OCI-LY7 (cell line): ENCODE measurements around the gene SYT7. TPM values are rescaled to one million over a fixed set of nuclear protein-coding genes. Genes with fewer than 3 reads are reported as not detected.

Experiments
- BruUV-seq: library from RNA; stranded (reverse); fragments of 400-500 nt; replicated peaks from 2 replicates; lab custom pipeline; 2021; lab: Mats Ljungman, UMichigan
- CTCF ChIA-PET: fragments of 300-600 bp; sonication (Branson Sonifier 250); formaldehyde crosslinking; loops from one replicate; lab custom pipeline; 2022; ENCODE audit warnings: antibody characterized with exemption; ENCODE audit not compliant: unreplicated experiment; lab: Charles Lee
- POLR2A ChIA-PET: fragments of 300-600 bp; sonication (Branson Sonifier 250); formaldehyde crosslinking; loops from one replicate; lab custom pipeline; 2022; ENCODE audit warnings: antibody characterized with exemption; lab: Charles Lee
- DNase-seq: peaks from one replicate; pipeline ENCODE4 v3.0.0-alpha.2; 2015; ENCODE audit warnings: low spot score
- H2AFZ ChIP-seq: fragments of 200-600 bp; sonication (generic), shearing (Covaris generic); 2 replicates; pipeline ENCODE4 v1.6.1; 2014; ENCODE audit warnings: mild to moderate bottlenecking, antibody characterized with exemption, low read length, moderate library complexity
- H3K27ac ChIP-seq: fragments of 200-600 bp; sonication (generic); 2 replicates; pipeline ENCODE4 v1.5.1; 2014; ENCODE audit warnings: mixed run types, low read depth, mild to moderate bottlenecking, moderate library complexity, low read length, inconsistent platforms; ENCODE audit not compliant: poor library complexity, severe bottlenecking
- H3K36me3 ChIP-seq: fragments of 200-600 bp; sonication (generic); 2 replicates; pipeline ENCODE4 v1.6.1; 2014; ENCODE audit warnings: mild to moderate bottlenecking, antibody characterized with exemption, low read length, moderate library complexity, mixed read lengths; ENCODE audit not compliant: insufficient read depth
- H3K4me1 ChIP-seq: fragments of 200-600 bp; sonication (generic); 2 replicates; pipeline ENCODE4 v1.5.1; 2014; ENCODE audit warnings: mild to moderate bottlenecking, low read length; ENCODE audit not compliant: insufficient read depth, poor library complexity, severe bottlenecking
- H3K4me2 ChIP-seq: fragments of 200-600 bp; sonication (generic); 2 replicates; pipeline ENCODE4 v1.6.1; 2014; ENCODE audit warnings: mild to moderate bottlenecking, low read length
- H3K4me3 ChIP-seq: fragments of 200-600 bp; sonication (generic); 2 replicates; pipeline ENCODE4 v1.5.1; 2014; ENCODE audit warnings: mild to moderate bottlenecking, low read depth, low read length; ENCODE audit not compliant: poor library complexity, severe bottlenecking
- H3K79me2 ChIP-seq: fragments of 200-600 bp; sonication (generic); 2 replicates; pipeline ENCODE4 v1.6.1; 2016; ENCODE audit warnings: low read depth, mild to moderate bottlenecking, low read length, moderate library complexity, mixed read lengths; ENCODE audit not compliant: insufficient read depth
- H3K9me2 ChIP-seq: fragments of 200-600 bp; sonication (generic); 2 replicates; pipeline ENCODE4 v1.6.1; 2016; ENCODE audit warnings: mild to moderate bottlenecking, low read length, mixed read lengths; ENCODE audit not compliant: insufficient read depth
- H3K9me3 ChIP-seq: fragments of 200-600 bp; sonication (generic); 2 replicates; pipeline ENCODE4 v1.6.1; 2014; ENCODE audit warnings: mild to moderate bottlenecking, mixed run types, low read length, mixed read lengths
- H4K20me1 ChIP-seq: fragments of 200-600 bp; sonication (generic); 2 replicates; pipeline ENCODE4 v1.6.1; 2014; ENCODE audit warnings: mild to moderate bottlenecking, antibody characterized with exemption, low read length, moderate library complexity, mixed read lengths; ENCODE audit not compliant: insufficient read depth
- EZH2phosphoT487 ChIP-seq: fragments of 200-600 bp; sonication (generic); IDR thresholded peaks from 2 replicates; pipeline ENCODE4 v1.6.1; 2018; ENCODE audit warnings: low read depth, borderline replicate concordance, mild to moderate bottlenecking, mixed run types, antibody characterized with exemption, low read length, moderate library complexity, mixed read lengths
- intact Hi-C: fragments of 100-400 bp; cut with micrococcal nuclease; formaldehyde crosslinking; loops from one replicate; pipeline ENCODE4 v1.10.0; 2022; ENCODE audit not compliant: unreplicated experiment
- total RNA-seq, 2 experiments: library from RNA; depleted of rRNA in 1 of 2; stranded (reverse); fragments of >200 nt in 1 of 2; shearing (Covaris generic) in 1 of 2; gene quantifications; 2 replicates each; pipeline ENCODE4 v1.2.3, GENCODE V29; 2014 to 2022
- TF ChIP-seq, protein P1 (sequence below): fragments of 200-600 bp; sonication (generic); conservative IDR thresholded peaks from 2 replicates; pipeline ENCODE4 v1.5.1; 2014; ENCODE audit warnings: mild to moderate bottlenecking, antibody characterized with exemption, low read length, moderate library complexity, mixed read lengths

The SYT7 gene
- total RNA-seq, 2 experiments from 2014 or later = not detected

DNA sequence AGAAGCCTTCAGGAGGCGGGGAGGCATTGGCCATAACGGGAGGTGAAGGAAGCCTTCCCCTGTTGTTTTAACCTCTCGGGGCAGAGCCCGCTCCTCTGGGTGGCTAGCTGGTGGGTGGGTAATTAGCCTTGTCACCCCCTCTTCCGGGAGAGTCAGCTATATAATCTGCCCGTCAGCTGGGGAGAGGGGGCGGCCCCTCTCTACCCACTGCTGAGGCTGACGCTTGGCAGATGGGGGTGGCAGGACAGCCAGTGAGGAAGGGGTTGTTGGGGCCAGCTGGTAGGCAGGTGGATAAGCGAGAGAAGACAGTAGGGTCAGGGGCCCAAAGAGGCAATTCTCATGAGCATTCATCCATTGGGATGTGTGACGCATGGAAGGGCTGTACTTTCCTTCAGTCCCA is 33.0 kb upstream of the SYT7 start:
- no TSS peak for BruUV-seq
- no peaks in the 10 kb centered on the region for H3K9me3 ChIP-seq
- H3K4me3 ChIP-seq = no peak overlapping the region
- ChIA-PET CTCF (no interaction called here), POLR2A (no interaction called here)
- no peak for DNase-seq
- no peaks in the 10 kb centered on the region for H3K79me2 ChIP-seq
- no peaks in the 10 kb centered on the region for H4K20me1 ChIP-seq
- no peak overlapping the region for H2AFZ ChIP-seq
- no peak for TF ChIP-seq EZH2phosphoT487
- TF ChIP-seq, protein P1, sequence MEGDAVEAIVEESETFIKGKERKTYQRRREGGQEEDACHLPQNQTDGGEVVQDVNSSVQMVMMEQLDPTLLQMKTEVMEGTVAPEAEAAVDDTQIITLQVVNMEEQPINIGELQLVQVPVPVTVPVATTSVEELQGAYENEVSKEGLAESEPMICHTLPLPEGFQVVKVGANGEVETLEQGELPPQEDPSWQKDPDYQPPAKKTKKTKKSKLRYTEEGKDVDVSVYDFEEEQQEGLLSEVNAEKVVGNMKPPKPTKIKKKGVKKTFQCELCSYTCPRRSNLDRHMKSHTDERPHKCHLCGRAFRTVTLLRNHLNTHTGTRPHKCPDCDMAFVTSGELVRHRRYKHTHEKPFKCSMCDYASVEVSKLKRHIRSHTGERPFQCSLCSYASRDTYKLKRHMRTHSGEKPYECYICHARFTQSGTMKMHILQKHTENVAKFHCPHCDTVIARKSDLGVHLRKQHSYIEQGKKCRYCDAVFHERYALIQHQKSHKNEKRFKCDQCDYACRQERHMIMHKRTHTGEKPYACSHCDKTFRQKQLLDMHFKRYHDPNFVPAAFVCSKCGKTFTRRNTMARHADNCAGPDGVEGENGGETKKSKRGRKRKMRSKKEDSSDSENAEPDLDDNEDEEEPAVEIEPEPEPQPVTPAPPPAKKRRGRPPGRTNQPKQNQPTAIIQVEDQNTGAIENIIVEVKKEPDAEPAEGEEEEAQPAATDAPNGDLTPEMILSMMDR = no peak
- no peaks in the 10 kb centered on the region for H3K9me2 ChIP-seq
- H3K27ac ChIP-seq = no peak overlapping the region
- no peak overlapping the region for H3K4me2 ChIP-seq
- intact Hi-C loops = no loop called here
- H3K4me1 ChIP-seq = no peaks in the 10 kb centered on the region
- no peaks in the 10 kb centered on the region for H3K36me3 ChIP-seq

DNA sequence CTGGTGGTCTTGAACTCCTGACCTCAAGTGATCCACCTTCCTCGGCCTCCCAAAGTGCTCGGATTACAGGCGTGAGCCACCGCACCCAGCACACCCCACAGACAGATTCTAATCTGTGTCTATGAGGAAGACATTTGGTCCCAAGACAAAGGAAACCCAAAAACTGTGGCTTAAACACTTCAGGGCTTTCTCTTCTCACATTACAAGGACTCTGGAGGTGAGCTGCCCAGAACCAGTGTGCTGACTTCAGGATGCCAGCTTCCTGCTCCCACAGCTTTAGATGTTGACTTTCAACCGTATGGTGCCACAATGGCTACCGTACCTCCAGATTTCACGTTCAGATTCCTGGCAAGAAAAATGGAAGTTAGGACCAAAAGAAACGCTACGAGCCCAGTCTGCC is 32.2 kb upstream of the SYT7 start:
- ChIA-PET POLR2A (no interaction called here), CTCF (no interaction called here)
- Histone ChIP-seq H2AFZ (no peak overlapping the region), H3K79me2 (no peaks in the 10 kb centered on the region), H4K20me1 (no peaks in the 10 kb centered on the region), H3K27ac (no peak overlapping the region), H3K36me3 (no peaks in the 10 kb centered on the region), H3K9me3 (no peaks in the 10 kb centered on the region), H3K4me1 (no peaks in the 10 kb centered on the region), H3K4me3 (no peak overlapping the region), H3K9me2 (no peaks in the 10 kb centered on the region), H3K4me2 (no peak overlapping the region)
- intact Hi-C loops = no loop called here
- no peak for DNase-seq
- TF ChIP-seq, protein P1 = no peak
- no peak for TF ChIP-seq EZH2phosphoT487
- no TSS peak for BruUV-seq

- ChIA-PET POLR2A (no interaction called here), CTCF (no interaction called here)
- intact Hi-C loops = no loop called here
- Histone ChIP-seq H3K9me3 (no peaks in the 10 kb centered on the region), H3K4me1 (no peaks in the 10 kb centered on the region), H3K4me2 (no peak overlapping the region), H4K20me1 (no peaks in the 10 kb centered on the region), H3K4me3 (no peak overlapping the region), H3K9me2 (no peaks in the 10 kb centered on the region), H3K36me3 (no peaks in the 10 kb centered on the region), H3K79me2 (no peaks in the 10 kb centered on the region), H2AFZ (no peak overlapping the region), H3K27ac (no peak overlapping the region)
- TF ChIP-seq EZH2phosphoT487 = no peak
- TF ChIP-seq, protein P1 = no peak
- DNase-seq = peak; percentile 9
- no TSS peak for BruUV-seq
Observed at GRCh38 chr11:61611309-61611708, 30.4 kb upstream of the SYT7 start.
